Measurements from ENCODE around the gene EIF3F. TPM values are rescaled to one million over a fixed set of nuclear protein-coding genes. Genes with fewer than 3 reads are reported as not detected.

Gene EIF3F
- total and polyA plus RNA-seq, 2 of the 13 experiments (the other 11 are each of a cell fraction or from before 2014, with no cell fraction given): 109 to 191 TPM

- no peak for TF ChIP-seq ZSCAN22 (CRISPR knock-in tag; IDR thresholded peaks at IDR 0.05)
- peak in 1 of 2 experiments; percentile 42; a peak in 1 of 4 replicates for TF ChIP-seq ATF4 (CRISPR knock-in tag; IDR thresholded peaks at IDR 0.05)
- peak; percentile 75 for TF ChIP-seq U2AF1 (optimal IDR thresholded peaks at IDR 0.05; ENCODE audit: low read depth, low read length)
- TF ChIP-seq MIER3 (CRISPR knock-in tag; IDR thresholded peaks at IDR 0.05; ENCODE audit: borderline replicate concordance): peak; percentile 47; the same call in 1 of the 2 replicates
- TF ChIP-seq ZNF670 (CRISPR knock-in tag; IDR thresholded peaks at IDR 0.05; ENCODE audit: borderline replicate concordance): peak; percentile 51; the same call in 1 of the 2 replicates
- peak; percentile 68 for TF ChIP-seq HCFC1 (IDR thresholded peaks at IDR 0.05; ENCODE audit: low read depth, low read length)
- TF ChIP-seq ZNF766 (CRISPR knock-in tag; IDR thresholded peaks at IDR 0.05; ENCODE audit: borderline replicate concordance): peak; percentile 66; the same call in 1 of the 2 replicates
- no peak for TF ChIP-seq ZNF883 (CRISPR knock-in tag; IDR thresholded peaks at IDR 0.05; ENCODE audit: not compliant biosample characterization)
- TF ChIP-seq ZNF484 (CRISPR knock-in tag; IDR thresholded peaks at IDR 0.05; ENCODE audit: borderline replicate concordance, low read depth): no peak
- 0 out of 2 replicates have a peak, but pooled peaks have one; percentile 77 for TF ChIP-seq FOXM1 (CRISPR knock-in tag; IDR thresholded peaks at IDR 0.05)
- TF ChIP-seq, protein P1, sequence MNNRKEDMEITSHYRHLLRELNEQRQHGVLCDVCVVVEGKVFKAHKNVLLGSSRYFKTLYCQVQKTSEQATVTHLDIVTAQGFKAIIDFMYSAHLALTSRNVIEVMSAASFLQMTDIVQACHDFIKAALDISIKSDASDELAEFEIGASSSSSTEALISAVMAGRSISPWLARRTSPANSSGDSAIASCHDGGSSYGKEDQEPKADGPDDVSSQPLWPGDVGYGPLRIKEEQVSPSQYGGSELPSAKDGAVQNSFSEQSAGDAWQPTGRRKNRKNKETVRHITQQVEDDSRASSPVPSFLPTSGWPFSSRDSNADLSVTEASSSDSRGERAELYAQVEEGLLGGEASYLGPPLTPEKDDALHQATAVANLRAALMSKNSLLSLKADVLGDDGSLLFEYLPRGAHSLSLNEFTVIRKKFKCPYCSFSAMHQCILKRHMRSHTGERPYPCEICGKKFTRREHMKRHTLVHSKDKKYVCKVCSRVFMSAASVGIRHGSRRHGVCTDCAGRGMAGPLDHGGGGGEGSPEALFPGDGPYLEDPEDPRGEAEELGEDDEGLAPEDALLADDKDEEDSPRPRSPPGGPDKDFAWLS (CRISPR knock-in tag; IDR thresholded peaks at IDR 0.05; ENCODE audit: borderline replicate concordance): no peak
- peak; percentile 89 for TF ChIP-seq ELF3 (CRISPR knock-in tag; IDR thresholded peaks at IDR 0.05)
- no peak for TF ChIP-seq ZNF720 (CRISPR knock-in tag; IDR thresholded peaks at IDR 0.05)
- TF ChIP-seq RFXAP (CRISPR knock-in tag; IDR thresholded peaks at IDR 0.05; ENCODE audit: borderline replicate concordance): peak; percentile 94
- no peak for TF ChIP-seq NFE2L1 (CRISPR knock-in tag; IDR thresholded peaks at IDR 0.05; ENCODE audit: borderline replicate concordance)
- peak; percentile 97 for TF ChIP-seq KDM5A (IDR thresholded peaks at IDR 0.05; ENCODE audit: borderline replicate concordance, low read length)
- TF ChIP-seq ZNF30 (CRISPR knock-in tag; IDR thresholded peaks at IDR 0.05): no peak
- no peak for TF ChIP-seq JUND (CRISPR knock-in tag; IDR thresholded peaks at IDR 0.05)
- TF ChIP-seq, protein P2, sequence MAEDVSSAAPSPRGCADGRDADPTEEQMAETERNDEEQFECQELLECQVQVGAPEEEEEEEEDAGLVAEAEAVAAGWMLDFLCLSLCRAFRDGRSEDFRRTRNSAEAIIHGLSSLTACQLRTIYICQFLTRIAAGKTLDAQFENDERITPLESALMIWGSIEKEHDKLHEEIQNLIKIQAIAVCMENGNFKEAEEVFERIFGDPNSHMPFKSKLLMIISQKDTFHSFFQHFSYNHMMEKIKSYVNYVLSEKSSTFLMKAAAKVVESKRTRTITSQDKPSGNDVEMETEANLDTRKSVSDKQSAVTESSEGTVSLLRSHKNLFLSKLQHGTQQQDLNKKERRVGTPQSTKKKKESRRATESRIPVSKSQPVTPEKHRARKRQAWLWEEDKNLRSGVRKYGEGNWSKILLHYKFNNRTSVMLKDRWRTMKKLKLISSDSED (CRISPR knock-in tag; IDR thresholded peaks at IDR 0.05): no peak
- TF ChIP-seq ZNF20 (CRISPR knock-in tag; IDR thresholded peaks at IDR 0.05): no peak
- TF ChIP-seq, protein P3, sequence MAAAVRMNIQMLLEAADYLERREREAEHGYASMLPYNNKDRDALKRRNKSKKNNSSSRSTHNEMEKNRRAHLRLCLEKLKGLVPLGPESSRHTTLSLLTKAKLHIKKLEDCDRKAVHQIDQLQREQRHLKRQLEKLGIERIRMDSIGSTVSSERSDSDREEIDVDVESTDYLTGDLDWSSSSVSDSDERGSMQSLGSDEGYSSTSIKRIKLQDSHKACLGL (CRISPR knock-in tag; IDR thresholded peaks at IDR 0.05): no peak
- TF ChIP-seq SP2 (CRISPR knock-in tag; IDR thresholded peaks at IDR 0.05): peak; percentile 71
- TF ChIP-seq HOXA5 (CRISPR knock-in tag; IDR thresholded peaks at IDR 0.05): peak; percentile 91
- TF ChIP-seq ZBTB25 (CRISPR knock-in tag; IDR thresholded peaks at IDR 0.05): no peak
Observed at GRCh38 chr11:7986768-7987559, at the start of gene EIF3F (continued).

Data from HepG2 (cell line).